Stimulated activated CD8-positive, alpha-beta memory T cell treated with anti-CD3 and anti-CD28 coated beads, Interleukin-4, amount 100 ng/mL, for 1 hour (primary cell): ENCODE results near the gene FAM118A.
"Not testable (repeated sequence)": the region's sequence is repeated elsewhere in the genome, so short reads cannot be mapped to it uniquely, and the experiment has no call there.

Experiments used
- DNase-seq, 2 donors: peaks; one replicate each; pipeline ENCODE4 v3.0.0-alpha.2; 2020; ENCODE audit warnings: low read depth in 2 of 2, low spot score in 1 of 2

FAM118A gene

GRCh38 chr22:45281010-45281409 is 28.7 kb upstream of the FAM118A start:
- no peak for DNase-seq

- DNase-seq, result no peak
These were observed 24.9 kb upstream of the FAM118A start, which contains the start of gene UPK3A for GRCh38 chr22:45284705-45285262. TSS of gene UPK3A (plus strand) at chr22:45284949. CDS start at chr22:45285014, 65 bp downstream.

GRCh38 chr22:45285263-45286058 is 24.3 kb upstream of the FAM118A start:
- no peak for DNase-seq

- no peak for DNase-seq
These were observed 22.7 kb upstream of the FAM118A start for GRCh38 chr22:45286854-45287551.

GRCh38 chr22:45290410-45290936 is 19.3 kb upstream of the FAM118A start:
- no peak for DNase-seq

- DNase-seq, result no peak
These were observed 18.4 kb upstream of the FAM118A start for GRCh38 chr22:45291061-45291930.

- DNase-seq, result no peak
These were observed 17.8 kb upstream of the FAM118A start for GRCh38 chr22:45291931-45292290.

- DNase-seq, result no peak
These were observed 16.8 kb upstream of the FAM118A start for GRCh38 chr22:45292731-45293442.

- DNase-seq, result no peak
These were observed 15.7 kb upstream of the FAM118A start for GRCh38 chr22:45294030-45294429.

GRCh38 chr22:45295004-45295403 is 14.7 kb upstream of the FAM118A start:
- DNase-seq, result not testable (repeated sequence)

GRCh38 chr22:45295492-45295891 is 14.2 kb upstream of the FAM118A start:
- DNase-seq, result no peak

GRCh38 chr22:45296628-45297297 is 13.0 kb upstream of the FAM118A start:
- no peak for DNase-seq

GRCh38 chr22:45298934-45299505 is 10.7 kb upstream of the FAM118A start:
- no peak for DNase-seq

- DNase-seq, result no peak
These were observed 7.0 kb upstream of the FAM118A start for GRCh38 chr22:45302751-45303150.

GRCh38 chr22:45303181-45303580 is 6.6 kb upstream of the FAM118A start:
- DNase-seq, result no peak

- no peak for DNase-seq
These were observed 4.8 kb upstream of the FAM118A start for GRCh38 chr22:45304971-45305370.

- DNase-seq, result no peak
These were observed 4.2 kb upstream of the FAM118A start for GRCh38 chr22:45305456-45306075.

GRCh38 chr22:45306139-45306538 is 3.6 kb upstream of the FAM118A start:
- no peak for DNase-seq

- DNase-seq, result no peak
These were observed 1.3 kb upstream of the FAM118A start for GRCh38 chr22:45308391-45308956.
